B cell (primary cell): ENCODE measurements around the gene NTRK2. TPM values are rescaled to one million over a fixed set of nuclear protein-coding genes. Genes with fewer than 3 reads are reported as not detected.

Experiments used
- ATAC-seq: fragments of 200-7000 bp; cut with Tn5 transposase; one replicate; pipeline ENCODE4 v1.10.0; 2021; ENCODE audit warnings: low read depth, mild to moderate bottlenecking, moderate number of reproducible peaks, moderate library complexity
- CTCF ChIA-PET: fragments of 350-600 bp; sonication (Branson Sonifier 250); formaldehyde crosslinking; loops from one replicate; lab custom pipeline; 2021; ENCODE audit warnings: antibody characterized with exemption, inconsistent platforms; lab: Charles Lee
- POLR2A ChIA-PET: fragments of 350-600 bp; sonication (Branson Sonifier 250); formaldehyde crosslinking; loops from one replicate; lab custom pipeline; 2021; ENCODE audit warnings: antibody characterized with exemption; lab: Charles Lee
- DNase-seq: peaks from one replicate; pipeline ENCODE4 v3.0.0; 2013
- H2AFZ ChIP-seq: 2 replicates; pipeline ENCODE4 v1.6.1; 2012; ENCODE audit warnings: mild to moderate bottlenecking, low read depth, low read length; ENCODE audit not compliant: insufficient read depth, poor library complexity, severe bottlenecking
- H3K27ac ChIP-seq, 2 donors: 1 replicate in 1 of 2; 2 replicates in 1 of 2; pipeline ENCODE4 v1.5.1; 2012 to 2013; ENCODE audit warnings: low read length in 2 of 2, mild to moderate bottlenecking in 2 of 2, moderate library complexity in 1 of 2
- H3K27me3 ChIP-seq, 4 experiments: fragments of 200-600 bp in 1 of 4; sonication (generic) in 1 of 4; replicated peaks in 1 of 4; 1 replicate in 2 of 4; 2 replicates in 2 of 4; pipeline versions ENCODE4 v1.6.1 to v1.7.0; 2013 to 2016; ENCODE audit warnings: low read length in 3 of 4, mild to moderate bottlenecking in 2 of 4, mixed read lengths in 1 of 4, moderate library complexity in 1 of 4; ENCODE audit not compliant: insufficient read depth in 4 of 4, control insufficient read depth in 3 of 4; ENCODE audit errors: control extremely low read depth in 1 of 4
- H3K36me3 ChIP-seq, 2 experiments: replicated peaks in 1 of 2; 1 replicate in 1 of 2; 2 replicates in 1 of 2; pipeline versions ENCODE4 v1.6.1 to v1.7.1; 2013; ENCODE audit warnings: low read length in 1 of 2; ENCODE audit not compliant: insufficient read depth in 2 of 2, control insufficient read depth in 1 of 2; ENCODE audit errors: control extremely low read depth in 1 of 2, extremely low read depth in 1 of 2
- H3K4me1 ChIP-seq, 2 donors: fragments of 200-600 bp in 1 of 2; sonication (generic) in 1 of 2; 1 replicate in 1 of 2; 2 replicates in 1 of 2; pipeline versions ENCODE4 v1.5.1 to v1.6.1; 2013 to 2017; ENCODE audit warnings: low read length in 2 of 2; ENCODE audit not compliant: control insufficient read depth in 2 of 2, insufficient read depth in 2 of 2
- H3K4me2 ChIP-seq: replicated peaks from 2 replicates; pipeline ENCODE3; 2012; ENCODE audit warnings: mild to moderate bottlenecking, low read depth, low read length; ENCODE audit not compliant: poor library complexity, severe bottlenecking
- H3K4me3 ChIP-seq, 5 experiments: fragments of 200-600 bp in 1 of 5; sonication (generic) in 1 of 5; 1 replicate in 3 of 5; 2 replicates in 2 of 5; pipeline versions ENCODE4 v1.5.1 to v1.7.0; 2011 to 2016; ENCODE audit warnings: low read length in 4 of 5, mild to moderate bottlenecking in 4 of 5, low read depth in 2 of 5, control low read depth in 1 of 5, moderate library complexity in 1 of 5; ENCODE audit not compliant: insufficient read depth in 1 of 5; ENCODE audit errors: control extremely low read depth in 1 of 5, extremely low read depth in 1 of 5
- H3K79me2 ChIP-seq: fragments of 200-600 bp; sonication (generic); one replicate; pipeline ENCODE4 v1.6.0; 2016; ENCODE audit warnings: low read length; ENCODE audit not compliant: control insufficient read depth, insufficient read depth
- H3K9ac ChIP-seq: fragments of 200-600 bp; sonication (generic); 2 replicates; pipeline ENCODE4 v1.6.1; 2017; ENCODE audit warnings: mild to moderate bottlenecking, low read length, moderate library complexity
- H3K9me3 ChIP-seq, 3 donors: one replicate each; pipeline versions ENCODE4 v1.6.1 to v1.7.1; 2013; ENCODE audit warnings: low read length in 2 of 3; ENCODE audit not compliant: control insufficient read depth in 2 of 3, insufficient read depth in 1 of 3; ENCODE audit errors: control extremely low read depth in 1 of 3
- H4K20me1 ChIP-seq: 2 replicates; pipeline ENCODE4 v1.6.0; 2012; ENCODE audit warnings: mild to moderate bottlenecking, low read length; ENCODE audit not compliant: insufficient read depth, control insufficient read depth, poor library complexity, severe bottlenecking
- H3K27ac Mint-ChIP-seq: one replicate; pipeline ENCODE4 v1.8.0; 2021; ENCODE audit warnings: mixed read lengths
- H3K27me3 Mint-ChIP-seq: one replicate; pipeline ENCODE4 v1.8.0; 2021; ENCODE audit warnings: mixed read lengths
- H3K4me1 Mint-ChIP-seq: one replicate; pipeline ENCODE4 v1.8.0; 2021; ENCODE audit warnings: mixed read lengths
- H3K4me3 Mint-ChIP-seq: one replicate; pipeline ENCODE4 v1.8.0; 2021; ENCODE audit warnings: mixed read lengths
- H3K9me3 Mint-ChIP-seq: one replicate; pipeline ENCODE4 v1.8.0; 2022; ENCODE audit warnings: mixed read lengths; ENCODE audit not compliant: insufficient read depth
- CTCF ChIP-seq: fragments of 200-600 bp; IDR thresholded peaks from one replicate; pipeline ENCODE4 v1.8.0; 2022; ENCODE audit warnings: antibody characterized with exemption, mild to moderate bottlenecking
- EZH2 ChIP-seq: IDR thresholded peaks from 2 replicates; pipeline ENCODE4 v1.6.1; 2012; ENCODE audit warnings: borderline replicate concordance, low read depth, mild to moderate bottlenecking, moderate library complexity, low read length; ENCODE audit not compliant: insufficient read depth, poor library complexity, severe bottlenecking
- WGBS: methylation state at CpG from one replicate; pipeline ENCODE4 v1.1.5; 2013; ENCODE audit warnings: missing lambda C conversion rate; ENCODE audit not compliant: insufficient coverage; 5-methylcytosine and 5-hydroxymethylcytosine counted together
- intact Hi-C: fragments of 100-400 bp; cut with micrococcal nuclease; formaldehyde crosslinking; loops from one replicate; pipeline ENCODE4 v1.10.0; 2022
- polyA plus RNA-seq: library from polyadenylated mRNA; depleted of rRNA; stranded (reverse); fragments of >200 nt; gene quantifications from 2 replicates; pipeline ENCODE4 v1.2.3, GENCODE V29; 2012
- total RNA-seq, 2 donors: library from RNA; stranded (reverse); fragments of 120-200 nt in 1 of 2; gene quantifications; 1 replicate in 1 of 2; 2 replicates in 1 of 2; pipeline versions ENCODE4 v1.2.3 to v1.2.4, GENCODE V29; 2013 to 2022

NTRK2 gene
- total and polyA plus RNA-seq, 2 donors (not counting 1 experiment from before 2014, with no cell fraction given), result 0.03 to 0.10 TPM

DNA sequence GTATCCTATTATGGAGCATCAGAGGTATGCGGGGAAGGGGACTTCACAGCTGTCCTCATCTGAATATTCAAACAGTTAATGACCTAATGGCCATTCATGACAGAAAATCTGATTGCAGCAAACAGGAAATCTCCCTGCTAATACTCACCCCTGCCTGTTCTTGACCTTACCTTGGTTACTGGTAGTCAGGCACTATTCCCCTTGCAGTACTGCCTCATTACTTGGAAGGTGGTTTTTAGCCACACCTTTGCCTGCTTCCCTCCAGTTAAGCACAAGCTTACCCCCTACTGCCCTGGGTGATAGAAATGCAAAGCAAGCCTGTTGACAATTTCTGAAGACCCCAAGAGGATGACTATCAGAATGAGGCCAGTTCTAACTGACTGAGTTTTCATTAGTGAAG lies 332.4 kb downstream of the NTRK2 start:
- ATAC-seq (no peak), DNase-seq (no peak)
- H3K4me3 ChIP-seq, result no peak overlapping the region
- no peaks in the 10 kb centered on the region for H3K27me3 ChIP-seq
- H3K4me2 ChIP-seq, result no peak overlapping the region
- no peak for TF ChIP-seq EZH2
- no peak for TF ChIP-seq CTCF
- H3K4me3 Mint-ChIP-seq, result no peak overlapping the region
- H3K4me1 Mint-ChIP-seq, result no peaks in the 10 kb centered on the region
- no peak overlapping the region for H3K9ac ChIP-seq
- no peaks in the 10 kb centered on the region for H3K36me3 ChIP-seq
- ChIA-PET POLR2A (no interaction called here), CTCF (no interaction called here)
- H3K79me2 ChIP-seq, result no peaks in the 10 kb centered on the region
- no CpG with 5 or more reads among the region's 1 CpG for WGBS
- intact Hi-C loops, result no loop called here
- no peaks in the 10 kb centered on the region for H3K27me3 Mint-ChIP-seq
- H2AFZ ChIP-seq, result no peak overlapping the region
- peaks cover 2% of the 10 kb centered on the region for H3K9me3 Mint-ChIP-seq
- no peak overlapping the region for H3K27ac ChIP-seq
- H3K4me1 ChIP-seq, result no peaks in the 10 kb centered on the region
- no peak overlapping the region for H3K27ac Mint-ChIP-seq
- no peaks in the 10 kb centered on the region for H4K20me1 ChIP-seq
- H3K9me3 ChIP-seq, result peaks cover 0 to 8% (median 0%) of the 10 kb centered on the region in 3 donors

- POLR2A ChIA-PET, result no interaction called here
- H3K27me3 Mint-ChIP-seq, result no peaks in the 10 kb centered on the region
- Histone ChIP-seq H3K4me2 (no peak overlapping the region), H3K36me3 (no peaks in the 10 kb centered on the region), H3K4me3 (no peak overlapping the region), H3K27me3 (no peaks in the 10 kb centered on the region), H3K27ac (no peak overlapping the region), H3K79me2 (no peaks in the 10 kb centered on the region), H4K20me1 (no peaks in the 10 kb centered on the region), H3K9me3 (peaks cover 0 to under 1% (median 0%) of the 10 kb centered on the region in 3 donors), H3K9ac (no peak overlapping the region), H3K4me1 (no peaks in the 10 kb centered on the region), H2AFZ (no peak overlapping the region)
- H3K4me3 Mint-ChIP-seq, result no peak overlapping the region
- DNase-seq (no peak), ATAC-seq (no peak)
- no peak overlapping the region for H3K27ac Mint-ChIP-seq
- H3K4me1 Mint-ChIP-seq, result no peaks in the 10 kb centered on the region
- WGBS, result no CpG with 5 or more reads among the region's 3 CpGs
- CTCF ChIA-PET, result no interaction called here
- H3K9me3 Mint-ChIP-seq, result peaks cover 2% of the 10 kb centered on the region
- intact Hi-C loops, result no loop called here
- TF ChIP-seq CTCF, result no peak
These were observed 335.4 kb downstream of the NTRK2 start for GRCh38 chr9:85004818-85005413.
